ENCODE results near the gene CYP3A7.

DNA sequence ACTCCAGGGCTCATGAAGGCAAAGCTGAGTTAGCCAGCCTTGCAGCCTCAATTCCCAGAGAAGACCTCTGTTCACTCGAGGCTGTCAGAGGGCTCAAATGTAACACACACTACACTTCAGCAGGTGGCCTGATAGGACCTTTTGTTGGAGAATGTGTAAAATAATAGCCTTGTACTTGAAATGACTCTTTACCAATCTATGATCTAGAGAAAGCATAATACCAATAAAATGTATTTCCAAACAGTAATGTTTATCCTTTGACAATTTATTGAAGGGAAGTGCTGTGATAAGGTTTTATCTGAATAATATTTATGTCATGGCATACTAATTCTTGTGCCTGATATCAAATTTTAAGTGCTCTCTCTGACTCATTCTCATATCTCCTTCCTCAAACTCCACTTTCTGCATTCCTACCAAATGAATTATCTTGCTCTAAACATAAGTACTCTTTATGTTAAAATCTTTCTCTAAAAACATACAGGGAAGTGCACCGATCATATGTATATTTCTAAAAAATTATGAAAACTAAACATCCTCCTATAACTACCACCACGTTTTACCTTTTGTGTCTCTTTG, 20.9 kb downstream of the CYP3A7 start:
- TF ChIP-seq, protein P1, sequence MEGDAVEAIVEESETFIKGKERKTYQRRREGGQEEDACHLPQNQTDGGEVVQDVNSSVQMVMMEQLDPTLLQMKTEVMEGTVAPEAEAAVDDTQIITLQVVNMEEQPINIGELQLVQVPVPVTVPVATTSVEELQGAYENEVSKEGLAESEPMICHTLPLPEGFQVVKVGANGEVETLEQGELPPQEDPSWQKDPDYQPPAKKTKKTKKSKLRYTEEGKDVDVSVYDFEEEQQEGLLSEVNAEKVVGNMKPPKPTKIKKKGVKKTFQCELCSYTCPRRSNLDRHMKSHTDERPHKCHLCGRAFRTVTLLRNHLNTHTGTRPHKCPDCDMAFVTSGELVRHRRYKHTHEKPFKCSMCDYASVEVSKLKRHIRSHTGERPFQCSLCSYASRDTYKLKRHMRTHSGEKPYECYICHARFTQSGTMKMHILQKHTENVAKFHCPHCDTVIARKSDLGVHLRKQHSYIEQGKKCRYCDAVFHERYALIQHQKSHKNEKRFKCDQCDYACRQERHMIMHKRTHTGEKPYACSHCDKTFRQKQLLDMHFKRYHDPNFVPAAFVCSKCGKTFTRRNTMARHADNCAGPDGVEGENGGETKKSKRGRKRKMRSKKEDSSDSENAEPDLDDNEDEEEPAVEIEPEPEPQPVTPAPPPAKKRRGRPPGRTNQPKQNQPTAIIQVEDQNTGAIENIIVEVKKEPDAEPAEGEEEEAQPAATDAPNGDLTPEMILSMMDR (IDR thresholded peaks at IDR 0.05; ENCODE audit: low read length), result no peak
- no peak for TF ChIP-seq EZH2 (IDR thresholded peaks at IDR 0.05; ENCODE audit: borderline replicate concordance, low read length)
